ENCODE results near the gene DHRSX. TPM values are rescaled to one million over a fixed set of nuclear protein-coding genes. Genes with fewer than 3 reads are reported as not detected.

Gene DHRSX
- total RNA-seq, 2 donors from 2014 or later = 24.0 to 35.7 TPM

DNA sequence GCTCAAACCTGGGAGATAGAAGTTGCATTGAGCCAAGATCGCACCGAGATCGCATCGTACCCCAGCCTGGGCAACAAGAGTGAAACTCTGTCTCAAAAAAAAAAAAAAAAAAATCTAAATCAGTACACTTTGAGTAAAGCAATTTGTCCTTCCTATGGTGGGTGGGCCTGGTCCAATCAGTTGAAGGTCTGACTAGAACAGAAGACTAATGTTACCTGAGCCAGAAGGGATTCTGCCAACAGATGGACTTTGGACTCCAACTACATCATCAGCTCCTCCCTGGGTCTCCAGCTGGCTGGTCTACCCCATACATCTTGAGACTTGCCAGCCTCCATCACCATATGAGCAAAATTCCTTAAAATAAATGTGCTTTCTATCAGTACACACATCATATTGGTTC, 155.2 kb downstream of the DHRSX start:
- ATAC-seq = no peak
- H3K27me3 Mint-ChIP-seq = no peaks in the 10 kb centered on the region
- peaks cover 6 to 7% of the 10 kb centered on the region in 2 donors for H3K4me1 Mint-ChIP-seq (ENCODE audit: low read depth in 2 of 2)
- no peak overlapping the region for H3K4me3 Mint-ChIP-seq
- peaks cover 4% of the 10 kb centered on the region for H3K9me3 Mint-ChIP-seq
- DNase-seq (ENCODE audit: low spot score) = no peak
- peaks cover 7% of the 10 kb centered on the region for H3K36me3 Mint-ChIP-seq
- H3K27ac Mint-ChIP-seq = no peak overlapping the region

GRCh38 chrX:2343413-2343812, 157.4 kb downstream of the DHRSX start:
- Mint-ChIP-seq H3K27me3 (no peaks in the 10 kb centered on the region), H3K9me3 (no peaks in the 10 kb centered on the region), H3K4me1 (ENCODE audit: low read depth in 2 of 2) (peaks cover 3 to 7% of the 10 kb centered on the region in 2 donors), H3K27ac (no peak overlapping the region), H3K4me3 (no peak overlapping the region), H3K36me3 (peaks cover 15% of the 10 kb centered on the region)
- DNase-seq (ENCODE audit: low spot score) (no peak), ATAC-seq (no peak)

GRCh38 chrX:2342874-2343273, 157.9 kb downstream of the DHRSX start:
- no peak overlapping the region for H3K27ac Mint-ChIP-seq
- H3K4me1 Mint-ChIP-seq (ENCODE audit: low read depth in 2 of 2) = peaks cover 3 to 7% of the 10 kb centered on the region in 2 donors
- no peaks in the 10 kb centered on the region for H3K9me3 Mint-ChIP-seq
- DNase-seq (ENCODE audit: low spot score) (no peak), ATAC-seq (no peak)
- H3K36me3 Mint-ChIP-seq = peaks cover 15% of the 10 kb centered on the region
- H3K4me3 Mint-ChIP-seq = no peak overlapping the region
- H3K27me3 Mint-ChIP-seq = no peaks in the 10 kb centered on the region

DNA sequence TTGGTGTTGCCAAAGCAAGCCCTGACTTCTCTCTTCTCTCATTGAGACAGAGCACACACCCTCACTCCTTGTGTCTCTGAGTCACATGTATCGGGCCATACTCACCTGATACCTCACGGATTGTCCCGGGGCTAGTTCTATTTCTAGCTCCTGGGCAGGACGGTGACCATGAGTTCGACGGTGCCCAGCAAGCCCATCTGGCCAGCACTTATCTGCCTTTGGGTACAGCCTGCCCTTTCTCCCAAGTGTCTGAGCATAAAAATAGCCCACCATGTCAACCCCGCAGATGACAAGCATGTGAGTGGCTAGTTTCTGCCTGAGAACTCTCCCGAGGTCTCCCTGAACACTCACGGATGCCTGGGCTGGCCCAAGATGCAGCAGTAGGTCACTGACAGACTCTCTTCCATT, 158.5 kb downstream of the DHRSX start:
- H3K27me3 Mint-ChIP-seq = no peaks in the 10 kb centered on the region
- H3K9me3 Mint-ChIP-seq = no peaks in the 10 kb centered on the region
- peaks cover 3 to 7% of the 10 kb centered on the region in 2 donors for H3K4me1 Mint-ChIP-seq (ENCODE audit: low read depth in 2 of 2)
- H3K27ac Mint-ChIP-seq = no peak overlapping the region
- peaks cover 15% of the 10 kb centered on the region for H3K36me3 Mint-ChIP-seq
- H3K4me3 Mint-ChIP-seq = no peak overlapping the region
- DNase-seq (ENCODE audit: low spot score) (no peak), ATAC-seq (no peak)

DNA sequence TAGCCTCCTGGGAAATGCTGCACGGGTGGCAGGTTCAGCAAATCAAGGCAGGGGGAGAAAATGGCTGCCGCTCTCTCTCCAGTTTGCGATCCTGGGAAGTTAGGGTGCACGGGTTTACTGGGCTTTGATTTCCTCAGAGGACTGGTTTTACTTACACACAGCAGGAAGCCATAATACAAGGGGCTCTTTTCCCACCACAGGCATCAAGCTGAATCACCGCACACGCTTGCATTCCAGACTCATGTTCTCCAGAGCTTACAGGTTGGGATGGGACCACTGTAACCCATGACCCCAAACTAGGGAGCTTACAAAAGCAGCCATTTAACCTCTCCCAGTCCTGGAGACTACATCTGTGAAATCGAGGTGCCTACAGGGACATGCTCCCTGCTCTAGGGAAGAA, 159.8 kb downstream of the DHRSX start:
- ATAC-seq = no peak
- DNase-seq (ENCODE audit: low spot score) = no peak
- Mint-ChIP-seq H3K9me3 (no peaks in the 10 kb centered on the region), H3K27me3 (no peaks in the 10 kb centered on the region), H3K4me3 (no peak overlapping the region), H3K4me1 (ENCODE audit: low read depth in 2 of 2) (peaks cover 3 to 7% of the 10 kb centered on the region in 2 donors), H3K36me3 (peaks cover 10% of the 10 kb centered on the region), H3K27ac (no peak overlapping the region)

DNA sequence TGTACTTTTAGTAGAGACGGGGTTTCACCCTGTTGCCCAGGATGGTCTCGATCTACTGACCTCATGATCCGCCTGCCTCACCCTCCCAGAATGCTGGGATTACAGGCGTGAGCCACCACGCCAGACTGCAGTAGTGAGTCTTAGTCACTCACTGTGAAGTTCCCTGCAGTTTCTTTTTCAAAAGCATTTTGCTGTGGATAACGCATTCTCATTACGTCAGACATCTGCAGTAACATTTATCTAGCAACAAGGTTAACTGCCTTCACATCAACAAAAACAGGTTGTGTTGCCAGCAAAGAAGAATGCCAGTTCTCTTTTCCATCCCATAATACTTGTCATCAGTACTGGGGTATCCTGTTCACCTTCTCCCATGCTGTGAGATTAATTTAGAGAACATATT, 164.6 kb downstream of the DHRSX start:
- H3K27me3 Mint-ChIP-seq = no peaks in the 10 kb centered on the region
- no peaks in the 10 kb centered on the region for H3K9me3 Mint-ChIP-seq
- H3K36me3 Mint-ChIP-seq = peaks cover 10% of the 10 kb centered on the region
- ATAC-seq (no peak), DNase-seq (ENCODE audit: low spot score) (no peak)
- no peaks in the 10 kb centered on the region for H3K4me1 Mint-ChIP-seq (ENCODE audit: low read depth in 2 of 2)
- H3K27ac Mint-ChIP-seq = no peak overlapping the region
- H3K4me3 Mint-ChIP-seq = no peak overlapping the region

DNA sequence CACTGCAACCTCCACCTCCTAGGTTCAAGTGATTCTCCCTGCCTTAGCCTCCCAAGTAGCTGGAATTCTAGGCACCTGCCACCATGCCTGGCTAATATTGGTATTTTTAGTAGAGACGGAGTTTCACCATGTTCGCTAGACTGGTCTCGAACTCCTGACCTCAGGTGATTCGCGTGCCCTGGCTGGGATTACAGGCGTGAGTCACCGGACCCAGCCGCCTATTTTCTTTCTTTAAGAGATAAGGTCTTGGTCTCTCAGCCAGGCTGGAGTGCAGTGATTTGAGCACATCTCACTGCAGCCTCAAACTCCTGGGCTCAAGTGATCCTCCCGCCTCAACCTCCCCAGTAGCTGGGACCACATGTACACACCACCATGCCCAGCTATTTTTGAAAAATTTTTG, 166.5 kb downstream of the DHRSX start:
- no peak overlapping the region for H3K27ac Mint-ChIP-seq
- no peak overlapping the region for H3K4me3 Mint-ChIP-seq
- H3K36me3 Mint-ChIP-seq = no peaks in the 10 kb centered on the region
- H3K9me3 Mint-ChIP-seq = no peaks in the 10 kb centered on the region
- ATAC-seq (no peak), DNase-seq (ENCODE audit: low spot score) (no peak)
- H3K4me1 Mint-ChIP-seq (ENCODE audit: low read depth in 2 of 2) = no peaks in the 10 kb centered on the region
- H3K27me3 Mint-ChIP-seq = no peaks in the 10 kb centered on the region

DNA sequence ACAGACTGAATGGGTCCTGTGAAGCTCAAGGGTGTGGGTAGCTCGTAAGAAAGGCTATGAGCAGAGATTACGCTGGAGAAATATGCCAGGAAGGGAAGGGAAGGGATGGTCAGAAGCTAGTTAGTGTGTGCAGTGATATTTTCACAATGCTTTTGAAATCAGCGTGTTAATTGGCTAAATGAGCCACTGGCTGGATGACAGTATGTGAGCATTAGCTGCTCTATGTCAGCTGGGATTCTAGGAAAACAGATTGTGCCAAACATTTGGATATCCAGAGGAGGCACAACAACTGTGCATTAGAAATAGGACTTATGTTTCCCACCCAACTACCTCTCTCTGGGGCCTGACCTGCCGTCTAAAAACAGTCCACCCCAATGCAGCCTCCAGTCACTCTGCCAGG, 168.5 kb downstream of the DHRSX start:
- no peaks in the 10 kb centered on the region for H3K27me3 Mint-ChIP-seq
- H3K4me1 Mint-ChIP-seq (ENCODE audit: low read depth in 2 of 2) = no peaks in the 10 kb centered on the region
- H3K9me3 Mint-ChIP-seq = no peaks in the 10 kb centered on the region
- no peak overlapping the region for H3K4me3 Mint-ChIP-seq
- ATAC-seq = no peak
- no peak for DNase-seq (ENCODE audit: low spot score)
- H3K27ac Mint-ChIP-seq = no peak overlapping the region
- H3K36me3 Mint-ChIP-seq = no peaks in the 10 kb centered on the region

DNA sequence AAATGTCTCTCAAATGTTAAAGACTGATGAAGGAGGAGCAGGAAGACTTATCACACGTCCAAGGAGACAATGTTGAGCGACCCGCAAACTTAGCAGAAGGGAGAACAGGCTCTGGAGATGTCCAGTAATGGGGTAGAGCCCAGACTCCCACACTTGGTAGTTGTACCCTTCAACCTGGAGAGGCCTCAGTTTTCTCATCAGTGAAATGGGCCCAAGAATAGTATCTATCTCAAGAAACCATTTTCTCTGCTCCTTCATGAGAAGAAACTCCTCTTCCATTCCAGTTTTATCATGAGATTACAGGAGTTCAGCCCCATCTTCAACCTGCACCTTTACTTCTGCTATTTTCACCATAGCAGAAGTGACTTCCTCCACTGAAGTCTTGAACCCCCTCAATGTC, 169.9 kb downstream of the DHRSX start:
- peaks cover 0 to under 1% of the 10 kb centered on the region in 2 donors for H3K4me1 Mint-ChIP-seq (ENCODE audit: low read depth in 2 of 2)
- ATAC-seq (no peak), DNase-seq (ENCODE audit: low spot score) (no peak)
- peaks cover 1% of the 10 kb centered on the region for H3K36me3 Mint-ChIP-seq
- H3K9me3 Mint-ChIP-seq = no peaks in the 10 kb centered on the region
- H3K4me3 Mint-ChIP-seq = no peak overlapping the region
- no peaks in the 10 kb centered on the region for H3K27me3 Mint-ChIP-seq
- no peak overlapping the region for H3K27ac Mint-ChIP-seq

DNA sequence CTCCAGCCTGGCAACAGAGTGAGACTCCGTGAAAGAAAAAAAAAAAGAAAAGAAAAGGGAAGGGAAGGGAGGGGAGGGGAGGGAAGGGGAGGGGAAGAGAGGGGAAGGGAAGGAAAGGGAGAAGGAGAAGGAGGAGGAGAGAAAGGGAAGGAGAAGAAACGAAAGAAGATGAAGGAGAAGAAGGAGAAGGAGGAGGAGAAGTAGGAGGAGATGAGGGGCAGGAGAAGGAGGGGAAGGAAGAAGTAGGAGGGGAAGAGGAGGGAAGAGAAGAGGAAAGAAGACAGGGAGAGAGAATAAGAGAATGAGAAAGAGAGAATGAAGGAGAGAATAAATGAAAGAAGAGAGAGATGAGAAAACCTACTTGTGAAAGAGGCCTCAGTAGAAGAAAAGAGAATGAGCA, 170.3 kb downstream of the DHRSX start:
- ATAC-seq = no peak
- Mint-ChIP-seq H3K27me3 (no peaks in the 10 kb centered on the region), H3K36me3 (peaks cover 5% of the 10 kb centered on the region), H3K9me3 (peaks cover 3% of the 10 kb centered on the region), H3K4me3 (no peak overlapping the region), H3K4me1 (ENCODE audit: low read depth in 2 of 2) (peaks cover 2 to 4% of the 10 kb centered on the region in 2 donors), H3K27ac (no peak overlapping the region)
- DNase-seq (ENCODE audit: low spot score) = no peak

- H3K36me3 Mint-ChIP-seq = peaks cover 7% of the 10 kb centered on the region
- peaks cover 6% of the 10 kb centered on the region for H3K9me3 Mint-ChIP-seq
- DNase-seq (ENCODE audit: low spot score) (no peak), ATAC-seq (peak in 1 of 2 donors; percentile 29)
- H3K27ac Mint-ChIP-seq = peak overlapping the region in 1 of 2 donors; percentile 29
- peaks cover 9 to 13% of the 10 kb centered on the region in 2 donors for H3K4me1 Mint-ChIP-seq (ENCODE audit: low read depth in 2 of 2)
- no peaks in the 10 kb centered on the region for H3K27me3 Mint-ChIP-seq
- no peak overlapping the region for H3K4me3 Mint-ChIP-seq
Observed at GRCh38 chrX:2327423-2327822, 173.4 kb downstream of the DHRSX start.

DNA sequence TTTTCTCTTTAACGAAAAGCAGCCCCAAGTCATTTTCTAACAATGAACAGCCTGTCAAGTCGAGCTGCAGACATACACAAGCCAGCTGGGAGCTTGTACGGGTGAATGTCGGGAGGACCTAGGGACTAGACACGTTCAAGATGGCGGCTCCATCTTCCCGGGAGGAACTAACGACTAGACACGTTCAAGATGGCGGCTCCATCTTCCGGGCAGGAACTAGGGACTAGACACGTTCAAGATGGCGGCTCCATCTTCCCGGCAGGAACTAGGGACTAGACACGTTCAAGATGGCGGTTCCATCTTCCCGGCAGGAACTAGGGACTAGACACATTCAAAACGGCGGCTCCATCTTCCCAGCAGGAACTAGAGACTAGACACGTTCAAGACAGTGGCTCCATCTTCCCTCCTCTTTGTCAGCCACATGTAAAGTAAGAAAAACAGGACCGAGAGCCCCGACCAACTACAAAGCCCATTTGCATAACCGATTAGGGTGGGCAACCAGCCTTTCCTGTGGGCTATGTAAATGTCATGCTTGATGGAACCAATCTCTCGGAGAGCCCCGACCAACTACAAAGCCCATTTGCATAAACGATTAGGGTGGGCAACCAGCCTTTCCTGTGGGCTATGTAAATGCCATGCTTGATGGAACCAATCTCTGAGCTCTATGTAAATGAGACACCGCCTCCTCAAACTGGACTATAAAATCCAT, 175.5 kb downstream of the DHRSX start:
- Mint-ChIP-seq H3K9me3 (peaks cover 6% of the 10 kb centered on the region), H3K27ac (peak overlapping the region; percentile 28 to 85), H3K27me3 (no peaks in the 10 kb centered on the region), H3K4me1 (ENCODE audit: low read depth in 2 of 2) (peaks cover 9 to 13% of the 10 kb centered on the region in 2 donors), H3K36me3 (peaks cover 7% of the 10 kb centered on the region), H3K4me3 (peak overlapping the region; percentile 30)
- DNase-seq (ENCODE audit: low spot score) (peak; percentile 69), ATAC-seq (peak in 1 of 2 donors; percentile 75)

GRCh38 chrX:2324151-2324550, 176.6 kb downstream of the DHRSX start:
- Mint-ChIP-seq H3K27ac (peak overlapping the region in 1 of 2 donors; percentile 85), H3K36me3 (peaks cover 7% of the 10 kb centered on the region)

DNA sequence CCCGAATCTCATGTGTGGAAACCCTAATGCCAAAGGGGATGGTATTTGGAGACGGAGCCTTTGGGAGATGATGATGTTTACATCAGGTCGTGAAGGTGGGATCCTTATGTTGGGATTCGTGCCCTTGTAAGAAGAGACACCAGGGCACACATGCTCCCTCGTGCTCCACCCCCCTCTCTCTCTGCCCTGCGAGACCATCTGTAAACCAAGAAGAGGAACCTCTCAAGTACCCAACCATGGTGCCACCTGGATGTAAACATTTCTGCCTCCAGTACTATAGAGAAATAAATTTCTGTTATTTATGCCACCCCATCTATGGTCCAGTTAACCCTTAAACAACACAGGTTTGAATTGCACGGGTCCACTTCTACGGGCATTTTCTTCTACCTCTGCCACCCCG, 179.4 kb downstream of the DHRSX start:
- H3K27me3 Mint-ChIP-seq = no peaks in the 10 kb centered on the region
- peaks cover 9 to 16% of the 10 kb centered on the region in 2 donors for H3K4me1 Mint-ChIP-seq (ENCODE audit: low read depth in 2 of 2)
- no peak overlapping the region for H3K4me3 Mint-ChIP-seq
- no peak for DNase-seq (ENCODE audit: low spot score)
- H3K9me3 Mint-ChIP-seq = peaks cover 6% of the 10 kb centered on the region
- no peak overlapping the region for H3K27ac Mint-ChIP-seq
- no peak for ATAC-seq
- H3K36me3 Mint-ChIP-seq = peaks cover 7% of the 10 kb centered on the region

More at GRCh38 chrX:2324151-2324550, 176.6 kb downstream of the DHRSX start:
- peaks cover 9 to 13% of the 10 kb centered on the region in 2 donors for H3K4me1 Mint-ChIP-seq (ENCODE audit: low read depth in 2 of 2)
- H3K4me3 Mint-ChIP-seq = no peak overlapping the region
- DNase-seq (ENCODE audit: low spot score) (no peak), ATAC-seq (no peak)
- no peaks in the 10 kb centered on the region for H3K27me3 Mint-ChIP-seq
- H3K9me3 Mint-ChIP-seq = peaks cover 6% of the 10 kb centered on the region
